ENCODE measurements around the gene FHIP1B. TPM values are rescaled to one million over a fixed set of nuclear protein-coding genes. Genes with fewer than 3 reads are reported as not detected.

FHIP1B gene
- 11.0 and 25.3 TPM in 2 replicates for total RNA-seq (2014; rRNA removed; shearing (Covaris generic))

GRCh38 chr11:6234387-6235107 is at the start of gene FHIP1B:
Gene FHIP1B (minus strand): TSS chr11:6234636. CDS start chr11:6224516, 10,120 bp downstream.

GRCh38 chr11:6238902-6239301 is 4.5 kb upstream of the FHIP1B start, which contains the start of gene CNGA4:
Gene CNGA4 (plus strand): TSS chr11:6239089. CDS start chr11:6239207, 118 bp downstream.

GRCh38 chr11:6205366-6205765 is 29.1 kb downstream of the FHIP1B start, which contains the start of gene C11orf42:
Gene C11orf42 (plus strand): TSS chr11:6205557. CDS start chr11:6205616, 59 bp downstream.

GRCh38 chr11:6199174-6199810 is 35.1 kb downstream of the FHIP1B start, which contains the start of gene OR52W1:
Gene OR52W1 (plus strand): TSS chr11:6199224. CDS start chr11:6199224, 0 bp downstream.

GRCh38 chr11:6170226-6170625 is 64.2 kb downstream of the FHIP1B start, which contains the start of gene OR52B2:
Gene OR52B2 (minus strand): TSS chr11:6170326. CDS start chr11:6170326, 0 bp downstream.

Other genes starting within 250 kb of the FHIP1B start
- gene OR52L1, start 247.7 kb downstream of the FHIP1B start, total RNA-seq (2014; rRNA removed; shearing (Covaris generic)): not detected in 2 replicates
- gene OR56A4, start 227.7 kb downstream of the FHIP1B start, total RNA-seq (2014; rRNA removed; shearing (Covaris generic)): not detected in 2 replicates
- not detected in 2 replicates for gene OR56A1, start 203.9 kb downstream of the FHIP1B start, total RNA-seq (2014; rRNA removed; shearing (Covaris generic))
- not detected in 2 replicates for gene OR56B4, start 127.0 kb downstream of the FHIP1B start, total RNA-seq (2014; rRNA removed; shearing (Covaris generic))
- not detected in 2 replicates for gene OR52B2, start 64.3 kb downstream of the FHIP1B start, total RNA-seq (2014; rRNA removed; shearing (Covaris generic))
- not detected in 2 replicates for gene OR52W1, start 35.4 kb downstream of the FHIP1B start, total RNA-seq (2014; rRNA removed; shearing (Covaris generic))
- not detected in 2 replicates for gene C11orf42, start 29.1 kb downstream of the FHIP1B start, total RNA-seq (2014; rRNA removed; shearing (Covaris generic))
- not detected in 2 replicates for gene CNGA4, start 4.5 kb upstream of the FHIP1B start, total RNA-seq (2014; rRNA removed; shearing (Covaris generic))
- not detected in 2 replicates for gene CCKBR, start 25.2 kb upstream of the FHIP1B start, total RNA-seq (2014; rRNA removed; shearing (Covaris generic))
- 237 and 269 TPM in 2 replicates for gene CAVIN3, start 85.9 kb upstream of the FHIP1B start, total RNA-seq (2014; rRNA removed; shearing (Covaris generic))
- gene SMPD1, start 155.8 kb upstream of the FHIP1B start, total RNA-seq (2014; rRNA removed; shearing (Covaris generic)): 10.2 and 10.3 TPM in 2 replicates
- 20.5 and 23.3 TPM in 2 replicates for gene APBB1, start 184.5 kb upstream of the FHIP1B start, total RNA-seq (2014; rRNA removed; shearing (Covaris generic))
- 0.45 and 0.53 TPM in 2 replicates for gene HPX, start 206.4 kb upstream of the FHIP1B start, total RNA-seq (2014; rRNA removed; shearing (Covaris generic))
- gene TRIM3, start 239.3 kb upstream of the FHIP1B start, total RNA-seq (2014; rRNA removed; shearing (Covaris generic)): 12.4 TPM in 2 replicates
- gene ARFIP2, start 246.7 kb upstream of the FHIP1B start, total RNA-seq (2014; rRNA removed; shearing (Covaris generic)): 72.9 and 85.0 TPM in 2 replicates
- gene TIMM10B, start 246.9 kb upstream of the FHIP1B start, total RNA-seq (2014; rRNA removed; shearing (Covaris generic)): 24.4 and 34.9 TPM in 2 replicates